Middle frontal gyrus (tissue), 1 donor: ENCODE measurements around the gene E2F3.

Experiments used
- DNase-seq: peaks from one replicate; pipeline ENCODE4 v3.0.0-alpha.2; 2015; ENCODE audit warnings: low spot score; ENCODE audit errors: extremely low spot score

E2F3 gene

DNA sequence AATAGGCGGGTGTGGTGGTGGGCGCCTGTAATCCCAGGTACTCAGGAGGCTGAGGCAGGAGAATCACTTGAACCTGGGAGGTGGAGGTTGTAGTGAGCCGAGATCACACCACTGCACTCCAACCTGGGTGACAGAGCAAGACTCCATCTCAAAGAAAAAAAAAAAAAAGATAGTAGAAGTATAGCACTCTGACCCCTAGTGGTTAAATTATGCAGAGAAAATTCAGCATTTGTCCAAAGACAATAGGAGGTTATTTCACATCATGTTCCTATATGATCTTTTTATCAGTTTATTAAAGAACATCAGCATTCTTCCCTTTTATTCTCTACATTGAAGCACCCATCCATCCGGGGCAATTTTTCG, 127.4 kb downstream of the E2F3 start:
- DNase-seq = peak; percentile 18

DNA sequence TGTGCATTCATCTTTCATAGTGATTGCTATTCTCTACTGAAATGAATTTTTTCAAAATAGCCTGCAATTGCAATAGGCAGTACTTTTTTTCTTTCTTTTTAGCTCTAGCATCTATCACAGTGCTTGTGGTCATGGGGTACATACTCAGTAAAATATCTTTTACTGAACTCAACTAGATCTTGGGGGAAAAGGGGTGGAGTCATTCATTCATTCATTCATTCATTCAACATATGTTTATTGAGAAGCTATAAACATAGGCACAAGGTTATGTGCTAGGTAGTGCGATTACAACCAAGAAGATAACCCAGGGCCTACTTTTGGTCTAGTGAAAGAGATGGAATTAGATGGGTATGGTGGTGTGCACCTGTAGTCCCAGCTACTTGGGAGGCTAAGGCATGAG, 131.2 kb downstream of the E2F3 start:
- no peak for DNase-seq

DNA sequence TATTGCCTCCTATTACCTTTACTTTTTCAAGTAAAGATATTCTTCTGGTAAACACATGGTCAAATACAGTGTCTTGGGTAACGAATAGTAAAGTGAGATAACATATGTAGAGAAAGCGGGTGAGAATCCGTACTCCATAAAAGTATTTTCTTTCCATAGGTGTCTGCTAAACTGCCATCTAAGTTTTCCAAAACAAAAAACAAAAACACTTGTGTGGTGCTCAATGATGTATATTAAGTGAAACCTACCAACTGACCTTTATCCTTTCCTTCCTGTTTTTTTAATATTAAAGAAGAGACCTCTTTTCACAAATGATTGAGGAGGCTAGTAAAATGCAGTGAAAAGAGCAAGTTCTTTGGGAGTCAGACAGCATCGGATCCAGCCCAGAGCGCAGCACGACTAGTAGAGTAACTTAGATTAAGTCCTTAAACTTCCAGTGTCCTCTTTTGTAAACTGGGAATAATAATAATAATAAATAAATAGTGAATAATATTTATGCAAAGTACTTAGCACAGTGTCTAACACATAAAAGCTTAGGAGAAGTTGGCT, 132.1 kb downstream of the E2F3 start:
- DNase-seq = no peak

DNA sequence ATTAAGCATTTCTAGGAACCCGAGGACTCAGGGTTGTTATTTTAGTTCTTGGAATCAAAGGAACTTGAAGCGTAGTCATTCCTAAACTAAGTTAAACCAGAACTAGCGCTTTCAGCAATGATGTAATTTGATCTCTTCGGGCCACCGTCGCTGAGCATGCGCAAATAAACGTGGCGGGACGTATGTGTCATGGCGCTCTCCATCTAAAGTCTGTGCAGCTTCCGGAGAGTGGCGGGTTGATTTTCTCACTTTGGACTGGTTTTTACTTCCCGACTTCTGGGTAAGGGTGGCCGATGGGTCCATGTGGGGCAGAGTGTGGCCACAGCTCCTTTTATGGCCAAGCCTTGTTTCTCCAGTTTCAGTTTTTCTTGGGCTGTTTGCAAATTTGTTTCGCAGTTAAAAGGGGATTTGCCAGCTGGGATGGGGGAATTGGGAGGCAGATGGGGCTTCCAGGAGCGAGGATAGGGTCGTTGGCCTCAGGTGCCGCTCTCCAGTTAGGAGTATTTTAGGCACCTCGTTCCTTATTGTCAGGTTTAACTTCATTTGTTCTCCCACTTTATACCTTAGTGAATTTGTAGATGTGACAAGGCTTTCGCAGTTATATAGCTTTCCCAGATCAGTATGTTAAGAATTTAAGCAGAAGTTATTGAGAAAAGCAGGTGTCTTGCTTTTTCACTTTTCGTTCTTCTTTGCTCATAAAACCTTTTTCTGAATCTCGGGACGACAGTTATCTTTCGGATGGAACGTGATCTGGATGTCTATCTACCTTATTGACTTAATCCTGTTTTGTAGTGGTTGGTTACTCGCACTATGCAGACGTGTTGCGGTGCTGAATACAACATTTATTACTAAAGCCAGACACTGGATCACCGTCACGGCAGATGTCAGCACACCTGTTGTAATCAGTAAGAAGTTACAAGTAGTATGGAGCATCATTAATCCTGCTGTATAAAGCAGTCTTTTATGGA, 132.9 kb downstream of the E2F3 start, which contains the start of gene CDKAL1:
Gene CDKAL1 (plus strand): TSS at position 163 of the 968 bp plus-strand sequence. CDS start 11,894 bp downstream, outside the sequence.
- DNase-seq = peak; percentile 85

DNA sequence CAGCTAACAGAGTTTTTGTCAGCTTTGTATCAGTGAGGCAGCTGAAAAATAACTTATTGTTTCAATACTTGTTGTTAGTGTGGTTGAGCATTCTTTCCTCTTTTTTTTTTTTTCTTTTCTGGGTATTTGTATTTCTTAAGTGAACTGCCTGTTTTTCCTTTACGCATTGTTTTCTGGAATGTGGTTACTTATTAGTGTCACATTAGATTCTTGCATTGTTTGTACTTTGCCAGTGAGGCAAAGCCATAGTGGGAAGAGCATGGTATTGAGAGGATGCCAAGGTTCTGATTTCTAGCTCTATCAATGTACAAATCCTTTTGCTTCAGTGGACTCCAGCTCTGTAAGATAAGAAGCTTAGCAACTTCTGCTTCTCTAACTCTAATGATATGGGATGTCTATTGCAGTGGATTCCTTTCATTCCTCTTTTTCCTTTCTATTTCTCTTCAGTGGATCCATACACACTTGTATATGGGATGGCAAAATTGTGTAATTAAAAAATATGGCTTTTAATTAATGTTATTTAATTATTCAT, 136.5 kb downstream of the E2F3 start:
- no peak for DNase-seq

DNA sequence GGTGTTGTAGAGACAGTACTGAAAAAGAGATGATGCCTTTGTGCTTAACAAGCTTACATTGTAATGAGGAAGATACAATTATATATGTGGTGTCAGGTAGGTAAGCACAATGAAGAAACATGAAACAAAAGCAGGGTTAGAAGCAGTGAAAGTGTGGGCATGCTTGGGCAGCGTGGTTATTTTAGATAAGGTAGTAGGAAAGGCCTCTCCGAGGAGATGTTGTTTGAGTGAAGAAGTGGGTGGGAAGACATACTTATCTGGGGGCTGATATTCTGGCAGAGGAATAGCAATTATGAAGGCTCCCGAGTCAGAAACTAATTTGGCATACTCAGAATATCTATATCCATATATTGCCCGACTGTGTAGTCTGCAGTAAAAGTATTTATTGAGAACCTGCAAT, 137.2 kb downstream of the E2F3 start:
- DNase-seq = no peak

DNA sequence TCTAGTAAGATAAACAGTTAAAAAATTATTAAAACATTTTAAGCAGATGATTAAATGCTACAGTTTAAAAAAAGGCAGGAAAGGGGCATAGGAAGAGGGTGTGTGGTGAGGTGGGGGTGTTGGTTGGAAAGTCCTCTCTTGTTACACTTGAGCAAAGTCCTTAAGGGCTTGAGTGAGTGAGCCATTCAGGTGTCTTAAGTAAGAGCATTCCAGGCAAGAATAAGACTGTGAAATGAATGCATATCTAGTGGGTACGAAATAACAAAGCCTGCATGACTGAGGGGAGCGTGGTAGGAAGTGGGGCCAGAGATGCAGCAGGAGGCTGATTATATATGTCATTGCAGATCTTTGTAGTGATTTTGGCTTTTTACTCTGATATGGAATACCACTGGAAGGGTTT, 137.7 kb downstream of the E2F3 start:
- DNase-seq = no peak

DNA sequence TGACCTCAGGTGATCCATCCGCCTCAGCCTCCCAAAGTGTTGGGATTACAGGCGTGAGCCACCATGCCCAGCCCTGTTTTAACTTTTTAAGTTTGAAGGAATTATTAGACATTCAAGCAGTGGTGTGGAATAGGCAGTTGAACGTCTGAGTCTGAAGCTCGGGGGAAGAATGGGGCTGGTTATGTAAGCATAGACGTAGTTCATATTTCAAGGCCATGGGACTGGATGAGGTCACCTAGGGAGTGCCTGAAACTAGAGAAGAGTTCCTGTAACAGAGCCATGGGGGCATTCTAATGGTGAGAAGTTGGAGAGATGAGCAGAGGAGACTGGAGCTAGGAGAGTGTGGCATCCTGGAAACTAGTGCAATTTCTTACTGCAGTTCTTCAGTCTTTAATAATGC, 139.0 kb downstream of the E2F3 start:
- no peak for DNase-seq

DNA sequence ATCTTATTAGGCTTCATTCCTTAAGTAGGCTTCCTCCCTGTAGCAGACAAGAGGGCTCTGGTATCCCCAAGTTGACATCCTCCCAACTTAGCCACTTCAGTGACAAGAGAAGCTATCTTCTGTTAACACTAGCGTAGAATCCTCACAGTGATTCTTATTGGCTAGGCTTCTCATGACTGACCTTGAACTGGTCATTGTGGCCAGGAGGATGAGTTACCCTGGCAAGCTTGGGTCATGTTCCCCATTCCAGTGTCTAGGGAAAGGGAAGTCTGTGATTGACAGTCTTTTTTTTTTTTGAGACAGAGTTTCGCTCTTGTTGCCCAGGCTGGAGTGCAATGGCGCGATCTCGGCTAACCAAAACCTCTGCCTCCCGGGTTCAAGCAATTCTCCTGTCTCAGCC, 139.7 kb downstream of the E2F3 start:
- DNase-seq = no peak

DNA sequence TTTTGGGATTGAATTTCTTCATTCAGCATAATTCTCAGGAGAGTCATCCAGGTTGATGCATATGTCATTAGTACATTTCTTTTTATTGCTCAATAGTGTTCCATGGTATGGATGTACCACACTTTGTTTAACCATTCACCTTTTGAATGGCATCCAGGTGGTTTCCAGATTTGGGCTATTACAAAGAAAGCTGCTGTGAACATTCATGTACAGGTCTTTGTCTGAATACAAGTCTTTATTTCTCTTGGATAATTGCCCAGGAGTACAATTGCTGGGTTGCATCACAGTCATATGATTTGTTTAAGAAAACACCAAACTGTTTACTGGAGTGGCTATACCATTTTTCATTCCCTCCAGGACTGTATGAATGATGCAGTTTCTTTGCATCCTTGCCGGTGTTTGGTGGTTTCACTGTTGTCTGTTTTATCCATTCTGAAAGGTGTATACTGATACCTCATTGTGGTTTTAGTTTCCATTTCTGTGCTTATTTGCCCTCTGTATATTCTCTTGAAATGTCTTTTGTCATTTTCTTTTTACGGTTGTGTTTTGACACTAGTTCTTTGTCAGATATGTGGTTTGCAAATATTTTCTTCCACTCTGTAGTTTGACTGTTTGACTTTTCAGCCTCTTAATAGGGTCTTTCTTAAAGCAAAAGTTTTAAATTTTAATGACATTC, 141.4 kb downstream of the E2F3 start:
- no peak for DNase-seq
